H9 (cell line): ENCODE results near the gene WDR75. TPM values are rescaled to one million over a fixed set of nuclear protein-coding genes. Genes with fewer than 3 reads are reported as not detected.

Experiments used
- DNase-seq: peaks from one replicate; pipeline ENCODE4 v3.0.0-alpha.2; 2017
- H2AFZ ChIP-seq: one replicate; pipeline ENCODE4 v1.6.1; 2013; ENCODE audit warnings: mild to moderate bottlenecking, low read length, control low read depth, moderate library complexity
- H2AK5ac ChIP-seq: 2 replicates; pipeline ENCODE4 v1.6.1; 2013; ENCODE audit warnings: low read length, control low read depth, mixed read lengths; ENCODE audit not compliant: insufficient read length
- H2BK120ac ChIP-seq: one replicate; pipeline ENCODE4 v1.6.1; 2013; ENCODE audit warnings: low read depth, mild to moderate bottlenecking, low read length, control low read depth, inconsistent platforms; ENCODE audit not compliant: poor library complexity, severe bottlenecking
- H2BK12ac ChIP-seq: 2 replicates; pipeline ENCODE4 v1.6.1; 2013; ENCODE audit warnings: low read length, control low read depth, mixed read lengths, low read depth; ENCODE audit not compliant: insufficient read length
- H2BK15ac ChIP-seq: 2 replicates; pipeline ENCODE4 v1.6.1; 2013; ENCODE audit warnings: low read depth, low read length, control low read depth
- H2BK20ac ChIP-seq: one replicate; pipeline ENCODE4 v1.6.1; 2013; ENCODE audit warnings: low read depth, mild to moderate bottlenecking, low read length, control low read depth, inconsistent platforms; ENCODE audit not compliant: poor library complexity, severe bottlenecking
- H2BK5ac ChIP-seq: 2 replicates; pipeline ENCODE4 v1.6.1; 2013; ENCODE audit warnings: low read length, control low read depth, mixed read lengths; ENCODE audit not compliant: insufficient read length
- H3K14ac ChIP-seq: 2 replicates; pipeline ENCODE4 v1.6.1; 2013; ENCODE audit warnings: low read length, control low read depth; ENCODE audit not compliant: insufficient read depth
- H3K18ac ChIP-seq: 2 replicates; pipeline ENCODE4 v1.6.1; 2013; ENCODE audit warnings: low read depth, mild to moderate bottlenecking, mixed read lengths, low read length, control low read depth; ENCODE audit not compliant: insufficient read length
- H3K23ac ChIP-seq: 2 replicates; pipeline ENCODE4 v1.6.1; 2013; ENCODE audit warnings: low read length, control low read depth, mixed read lengths, low read depth; ENCODE audit not compliant: insufficient read length
- H3K23me2 ChIP-seq: 2 replicates; pipeline ENCODE4 v1.6.1; 2013; ENCODE audit warnings: low read depth, mild to moderate bottlenecking, mixed read lengths, low read length, control low read depth; ENCODE audit not compliant: insufficient read length, poor library complexity, severe bottlenecking
- H3K27ac ChIP-seq: 2 replicates; pipeline ENCODE4 v1.5.1; 2013; ENCODE audit warnings: low read length, control low read depth, mixed read lengths, low read depth; ENCODE audit not compliant: insufficient read length
- H3K27me3 ChIP-seq: 2 replicates; pipeline ENCODE4 v1.6.1; 2013; ENCODE audit warnings: low read length, control low read depth, inconsistent platforms; ENCODE audit not compliant: insufficient read depth
- H3K4ac ChIP-seq: 2 replicates; pipeline ENCODE4 v1.6.1; 2013; ENCODE audit warnings: low read depth, mild to moderate bottlenecking, control low read depth, inconsistent platforms, low read length, moderate library complexity
- H3K4me1 ChIP-seq: 2 replicates; pipeline ENCODE4 v1.6.1; 2013; ENCODE audit warnings: low read length, control low read depth, inconsistent platforms; ENCODE audit not compliant: insufficient read depth
- H3K4me2 ChIP-seq: 2 replicates; pipeline ENCODE4 v1.6.1; 2013; ENCODE audit warnings: low read length, control low read depth, mixed read lengths; ENCODE audit not compliant: insufficient read length, insufficient read depth
- H3K56ac ChIP-seq: 2 replicates; pipeline ENCODE4 v1.6.1; 2013; ENCODE audit warnings: low read depth, mild to moderate bottlenecking, mixed read lengths, low read length, control low read depth; ENCODE audit not compliant: insufficient read length
- H3K79me1 ChIP-seq: 2 replicates; pipeline ENCODE4 v1.6.1; 2013; ENCODE audit warnings: low read depth, mild to moderate bottlenecking, moderate library complexity, low read length, control low read depth, inconsistent platforms; ENCODE audit not compliant: insufficient read depth, poor library complexity, severe bottlenecking
- H3K79me2 ChIP-seq: 2 replicates; pipeline ENCODE4 v1.6.1; 2013; ENCODE audit warnings: low read length, control low read depth, inconsistent platforms; ENCODE audit not compliant: insufficient read depth
- H3K9ac ChIP-seq: 2 replicates; pipeline ENCODE4 v1.6.1; 2013; ENCODE audit warnings: low read length, control low read depth, mixed read lengths; ENCODE audit not compliant: insufficient read length; ENCODE audit errors: extremely low read depth
- H3K9me3 ChIP-seq: one replicate; pipeline ENCODE4 v1.6.1; 2013; ENCODE audit warnings: low read depth, low read length, inconsistent platforms; ENCODE audit not compliant: control insufficient read depth
- H3T11ph ChIP-seq: one replicate; pipeline ENCODE4 v1.6.1; 2013; ENCODE audit warnings: mild to moderate bottlenecking, low read length, control low read depth, inconsistent platforms
- H4K20me1 ChIP-seq: one replicate; pipeline ENCODE4 v1.6.1; 2013; ENCODE audit not compliant: control insufficient read depth, insufficient read length, insufficient read depth
- H4K5ac ChIP-seq: 2 replicates; pipeline ENCODE4 v1.6.1; 2013; ENCODE audit warnings: low read depth, mild to moderate bottlenecking, mixed read lengths, low read length, control low read depth; ENCODE audit not compliant: insufficient read length
- H4K8ac ChIP-seq: replicated peaks from 2 replicates; pipeline ENCODE4 v1.6.1; 2013; ENCODE audit warnings: low read length, control low read depth, mixed read lengths, low read depth; ENCODE audit not compliant: insufficient read length
- H4K91ac ChIP-seq: 2 replicates; pipeline ENCODE4 v1.6.1; 2013; ENCODE audit warnings: low read depth, mild to moderate bottlenecking, moderate library complexity, mixed read lengths, low read length, control low read depth; ENCODE audit not compliant: insufficient read length
- H3K27ac Mint-ChIP-seq, 3 experiments: 2 replicates in 2 of 3; 3 replicates in 1 of 3; pipeline ENCODE4 v1.8.0; 2020 to 2021; ENCODE audit warnings: mixed read lengths in 3 of 3, mild to moderate bottlenecking in 1 of 3, moderate library complexity in 1 of 3
- H3K27me3 Mint-ChIP-seq: 2 replicates; pipeline ENCODE4 v1.8.0; 2021; ENCODE audit warnings: low read depth, mild to moderate bottlenecking, moderate library complexity, mixed read lengths
- H3K36me3 Mint-ChIP-seq, 3 experiments: 2 replicates in 2 of 3; 3 replicates in 1 of 3; pipeline ENCODE4 v1.8.0; 2020 to 2021; ENCODE audit warnings: low read depth in 3 of 3, mixed read lengths in 3 of 3; ENCODE audit not compliant: insufficient read depth in 1 of 3
- H3K4me1 Mint-ChIP-seq, 2 experiments: 2 replicates each; pipeline ENCODE4 v1.8.0; 2020; ENCODE audit warnings: mixed read lengths in 2 of 2
- H3K4me3 Mint-ChIP-seq, 2 experiments: 2 replicates in 1 of 2; 3 replicates in 1 of 2; pipeline ENCODE4 v1.8.0; 2020 to 2021; ENCODE audit warnings: mild to moderate bottlenecking in 2 of 2, mixed read lengths in 2 of 2, moderate library complexity in 1 of 2
- H3K9me3 Mint-ChIP-seq, 2 experiments: 2 replicates in 1 of 2; 3 replicates in 1 of 2; pipeline ENCODE4 v1.8.0; 2020; ENCODE audit warnings: mild to moderate bottlenecking in 2 of 2, mixed read lengths in 2 of 2, moderate library complexity in 1 of 2
- WGBS: extraction: QIAGEN DNeasy Blood & Tissue Kit; methylation state at CpG from one replicate; pipeline ENCODE4 v1.1.7; 2013; ENCODE audit warnings: missing lambda C conversion rate, low lambda C conversion rate, mixed read lengths; ENCODE audit not compliant: insufficient read length; ENCODE audit errors: extremely low coverage; 5-methylcytosine and 5-hydroxymethylcytosine counted together
- total RNA-seq: library from RNA; stranded (reverse); gene quantifications from 2 replicates; pipeline ENCODE4 v1.2.1, GENCODE V29; 2021
- TF ChIP-seq, protein P1 (sequence below): fragments of 200-600 bp; sonication (generic); conservative IDR thresholded peaks from 3 replicates; pipeline ENCODE4 v1.8.0; 2021; ENCODE audit warnings: antibody characterized with exemption, mild to moderate bottlenecking

WDR75 gene
- total RNA-seq, 1 experiment from 2014 or later: 80.6 TPM

GRCh38 chr2:189411860-189412259 is 29.4 kb upstream of the WDR75 start:
- DNase-seq: no peak
- Mint-ChIP-seq H3K36me3 (no peaks in the 10 kb centered on the region), H3K4me1 (peaks cover 6 to 8% of the 10 kb centered on the region in 2 experiments), H3K4me3 (no peak overlapping the region), H3K9me3 (no peaks in the 10 kb centered on the region; a peak in 1 of 5 replicates), H3K27ac (no peak overlapping the region), H3K27me3 (no peaks in the 10 kb centered on the region)
- Histone ChIP-seq H3K23me2 (no peaks in the 10 kb centered on the region), H2BK12ac (no peak overlapping the region), H3K79me1 (no peaks in the 10 kb centered on the region), H4K20me1 (no peaks in the 10 kb centered on the region), H2BK120ac (no peak overlapping the region), H3K4me1 (no peaks in the 10 kb centered on the region), H3K18ac (no peak overlapping the region), H3K27me3 (no peaks in the 10 kb centered on the region), H3K79me2 (no peaks in the 10 kb centered on the region), H4K5ac (no peak overlapping the region), H2BK15ac (no peak overlapping the region), H2BK20ac (no peak overlapping the region), H3K4ac (no peak overlapping the region), H3K4me2 (no peak overlapping the region), H2AK5ac (no peak overlapping the region), H3K23ac (no peak overlapping the region), H3K9me3 (no peaks in the 10 kb centered on the region), H3K56ac (no peak overlapping the region), H2BK5ac (no peak overlapping the region), H3K9ac (no peak overlapping the region), H4K8ac (no peak overlapping the region), H3T11ph (no peak overlapping the region), H4K91ac (no peak overlapping the region), H3K14ac (no peak overlapping the region), H3K27ac (no peak overlapping the region), H2AFZ (no peak overlapping the region)
- TF ChIP-seq, protein P1, sequence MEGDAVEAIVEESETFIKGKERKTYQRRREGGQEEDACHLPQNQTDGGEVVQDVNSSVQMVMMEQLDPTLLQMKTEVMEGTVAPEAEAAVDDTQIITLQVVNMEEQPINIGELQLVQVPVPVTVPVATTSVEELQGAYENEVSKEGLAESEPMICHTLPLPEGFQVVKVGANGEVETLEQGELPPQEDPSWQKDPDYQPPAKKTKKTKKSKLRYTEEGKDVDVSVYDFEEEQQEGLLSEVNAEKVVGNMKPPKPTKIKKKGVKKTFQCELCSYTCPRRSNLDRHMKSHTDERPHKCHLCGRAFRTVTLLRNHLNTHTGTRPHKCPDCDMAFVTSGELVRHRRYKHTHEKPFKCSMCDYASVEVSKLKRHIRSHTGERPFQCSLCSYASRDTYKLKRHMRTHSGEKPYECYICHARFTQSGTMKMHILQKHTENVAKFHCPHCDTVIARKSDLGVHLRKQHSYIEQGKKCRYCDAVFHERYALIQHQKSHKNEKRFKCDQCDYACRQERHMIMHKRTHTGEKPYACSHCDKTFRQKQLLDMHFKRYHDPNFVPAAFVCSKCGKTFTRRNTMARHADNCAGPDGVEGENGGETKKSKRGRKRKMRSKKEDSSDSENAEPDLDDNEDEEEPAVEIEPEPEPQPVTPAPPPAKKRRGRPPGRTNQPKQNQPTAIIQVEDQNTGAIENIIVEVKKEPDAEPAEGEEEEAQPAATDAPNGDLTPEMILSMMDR: no peak
- WGBS: no CpG with 5 or more reads among the region's 5 CpGs
